HG03521 (cell line): ENCODE measurements around the gene CDCA3.
A peak's percentile ranks its signal among the peaks of the same experiment; 100 is the strongest.
"Not testable (repeated sequence)": the region's sequence is repeated elsewhere in the genome, so short reads cannot be mapped to it uniquely, and the experiment has no call there.

Experiments used
- ATAC-seq: cut with Tn5 transposase; IDR thresholded peaks from one replicate; pipeline ENCODE4 v1.9.1; 2021; ENCODE audit warnings: mild to moderate bottlenecking, moderate library complexity; ENCODE audit not compliant: unreplicated experiment

CDCA3 gene

GRCh38 chr12:6872073-6873048 lies 21.3 kb upstream of the CDCA3 start:
- peak; percentile 24 for ATAC-seq

GRCh38 chr12:6871052-6871957 lies 20.2 kb upstream of the CDCA3 start:
- ATAC-seq: no peak

- ATAC-seq: not testable (repeated sequence)
Observed at GRCh38 chr12:6870304-6870703, 19.2 kb upstream of the CDCA3 start.

GRCh38 chr12:6869049-6870021 lies 18.2 kb upstream of the CDCA3 start:
- ATAC-seq: no peak

- no peak for ATAC-seq
Observed at GRCh38 chr12:6868211-6869048, 17.3 kb upstream of the CDCA3 start.

GRCh38 chr12:6867413-6868210 lies 16.5 kb upstream of the CDCA3 start, which contains the start of gene TPI1:
Gene TPI1, plus strand, starts transcription at chr12:6867531. Its CDS starts 36 bp downstream, at chr12:6867567.
- ATAC-seq: peak; percentile 49

- no peak for ATAC-seq
Observed at GRCh38 chr12:6866920-6867412, 15.9 kb upstream of the CDCA3 start.

- no peak for ATAC-seq
Observed at GRCh38 chr12:6866163-6866919, 15.3 kb upstream of the CDCA3 start.

GRCh38 chr12:6865307-6865706 lies 14.2 kb upstream of the CDCA3 start:
- not testable (repeated sequence) for ATAC-seq

- no peak for ATAC-seq
Observed at GRCh38 chr12:6863586-6864321, 12.7 kb upstream of the CDCA3 start.

GRCh38 chr12:6863033-6863432 lies 11.9 kb upstream of the CDCA3 start:
- ATAC-seq: no peak

- no peak for ATAC-seq
Observed at GRCh38 chr12:6861391-6861790, 10.3 kb upstream of the CDCA3 start.

GRCh38 chr12:6860942-6861341 lies 9.9 kb upstream of the CDCA3 start:
- ATAC-seq: no peak

- no peak for ATAC-seq
Observed at GRCh38 chr12:6860116-6860515, 9.0 kb upstream of the CDCA3 start.

GRCh38 chr12:6858799-6859198 lies 7.7 kb upstream of the CDCA3 start:
- no peak for ATAC-seq

- no peak for ATAC-seq
Observed at GRCh38 chr12:6855322-6855721, 4.2 kb upstream of the CDCA3 start.

- no peak for ATAC-seq
Observed at GRCh38 chr12:6854036-6854435, 3.0 kb upstream of the CDCA3 start.
